Kidney epithelial cell (primary cell): Measurements from ENCODE around the gene RASIP1. TPM values are rescaled to one million over a fixed set of nuclear protein-coding genes. Genes with fewer than 3 reads are reported as not detected.
"Not testable (repeated sequence)": the region's sequence is repeated elsewhere in the genome, so short reads cannot be mapped to it uniquely, and the experiment has no call there.

Experiments used
- DNase-seq: peaks from one replicate; pipeline ENCODE4 v3.0.0-alpha.2; 2010; ENCODE audit warnings: low read depth
- H3K27me3 ChIP-seq: 2 replicates; pipeline ENCODE4 v1.6.0; 2011; ENCODE audit warnings: low read length; ENCODE audit not compliant: control insufficient read depth, insufficient read depth
- H3K36me3 ChIP-seq: 2 replicates; pipeline ENCODE4 v1.5.1; 2011; ENCODE audit warnings: low read length; ENCODE audit not compliant: control insufficient read depth, insufficient read depth
- H3K4me3 ChIP-seq: 2 replicates; pipeline ENCODE4 v1.5.1; 2011; ENCODE audit warnings: low read depth, mild to moderate bottlenecking, control low read depth, low read length
- CTCF ChIP-seq: IDR thresholded peaks from 2 replicates; pipeline ENCODE4 v1.5.1; 2011; ENCODE audit warnings: mild to moderate bottlenecking, moderate library complexity, low read length, control low read depth, inconsistent platforms; ENCODE audit not compliant: insufficient read depth, poor library complexity, severe bottlenecking
- total RNA-seq: library from RNA; depleted of rRNA; stranded (reverse); fragments of >200 nt; gene quantifications from 2 replicates; pipeline ENCODE4 v1.2.3, GENCODE V29; 2015

Gene RASIP1
- total RNA-seq, 1 donor from 2014 or later, result 3.8 TPM

DNA sequence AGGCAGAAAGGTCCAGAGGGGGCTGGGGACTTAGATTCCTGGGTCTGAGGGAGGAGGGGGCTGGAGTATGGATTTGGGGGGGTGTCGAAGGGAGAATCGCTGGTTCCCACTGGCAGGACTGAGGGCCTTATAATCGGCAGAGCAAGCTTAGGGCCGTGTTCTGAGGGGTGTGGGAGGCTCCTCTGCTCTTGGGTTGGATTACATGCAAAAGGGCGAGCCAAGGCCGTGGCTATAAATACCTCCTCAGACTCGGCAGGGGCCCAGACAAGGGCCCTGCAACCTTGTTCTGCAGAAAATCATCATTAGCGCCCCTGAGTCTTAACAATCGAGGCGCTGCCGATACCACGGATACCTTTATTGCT is 20.2 kb downstream of the RASIP1 start:
- H3K27me3 ChIP-seq, result no peaks in the 10 kb centered on the region
- DNase-seq, result no peak
- no peaks in the 10 kb centered on the region for H3K36me3 ChIP-seq
- no peak for TF ChIP-seq CTCF
- H3K4me3 ChIP-seq, result peak overlapping the region; percentile 76

- H3K4me3 ChIP-seq, result peak within 1 kb of the TSS; percentile 76
- no peak for TF ChIP-seq CTCF
- H3K36me3 ChIP-seq, result no peaks in the 10 kb centered on the region
- no peaks in the 10 kb centered on the region for H3K27me3 ChIP-seq
- DNase-seq, result no peak
These were observed 20.9 kb downstream of the RASIP1 start, which contains the start of gene MAMSTR for GRCh38 chr19:48719263-48720171. MAMSTR (minus strand) TSS chr19:48719725; CDS start chr19:48719031, 694 bp downstream.

GRCh38 chr19:48718711-48719231 is 21.6 kb downstream of the RASIP1 start:
- Histone ChIP-seq H3K27me3 (no peaks in the 10 kb centered on the region), H3K36me3 (no peaks in the 10 kb centered on the region), H3K4me3 (no peak overlapping the region)
- DNase-seq, result no peak
- no peak for TF ChIP-seq CTCF

DNA sequence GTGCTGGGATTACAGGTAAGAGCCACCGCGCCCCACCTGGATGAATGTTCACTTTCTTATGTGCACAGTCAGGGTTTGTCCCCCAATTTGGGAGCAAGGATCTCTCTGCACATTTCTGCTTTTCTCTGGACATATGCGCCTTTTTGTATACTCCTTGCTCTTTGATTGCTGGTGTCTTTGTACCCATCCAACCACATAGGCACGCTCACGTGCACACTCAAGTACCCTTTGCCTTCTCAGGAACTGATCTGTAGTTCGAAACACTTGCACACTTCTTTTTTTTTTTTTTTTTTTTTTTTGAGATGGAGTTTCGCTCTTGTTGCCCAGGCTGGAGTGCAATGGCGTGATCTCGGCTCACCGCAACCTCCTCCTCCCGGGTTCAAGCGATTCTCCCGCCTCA is 22.3 kb downstream of the RASIP1 start:
- DNase-seq, H3K27me3 ChIP-seq, H3K36me3 ChIP-seq, H3K4me3 ChIP-seq: not testable (repeated sequence)

DNA sequence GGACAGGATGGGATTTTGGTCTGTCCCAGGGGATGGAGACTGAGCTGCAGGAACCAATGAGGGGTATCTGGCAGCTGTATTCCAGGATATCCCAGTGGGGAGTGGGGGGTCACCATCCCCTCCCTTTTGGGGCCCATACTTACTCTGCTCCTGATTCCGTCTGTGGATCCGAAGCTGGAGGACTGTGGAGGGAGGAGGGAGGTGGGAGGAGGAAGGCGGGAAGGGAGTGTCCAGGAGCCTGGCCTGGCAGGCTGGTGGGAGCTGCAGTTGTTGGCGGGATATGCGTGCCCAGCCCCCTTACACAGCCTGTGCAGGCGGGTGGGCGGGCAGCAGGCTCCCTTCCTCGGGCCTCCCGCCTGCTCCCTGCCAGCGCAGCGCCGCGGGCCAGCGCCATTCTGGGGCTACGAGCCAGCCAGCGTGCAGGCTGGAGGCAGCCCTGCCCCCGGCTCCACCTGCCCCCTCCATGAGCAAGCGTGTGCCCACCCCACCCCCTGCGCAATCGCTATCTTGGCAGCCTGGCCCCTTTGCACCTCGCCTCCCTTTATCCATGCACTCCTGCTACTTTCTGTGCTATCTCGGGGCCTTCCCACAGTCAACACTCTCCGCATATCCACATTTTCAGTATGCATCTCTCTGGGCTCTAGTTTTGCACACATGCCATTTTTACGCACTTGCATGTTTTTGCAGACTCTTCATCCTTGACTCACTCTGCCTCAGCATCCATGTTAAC is 23.7 kb downstream of the RASIP1 start:
- no peak overlapping the region for H3K4me3 ChIP-seq
- TF ChIP-seq CTCF, result no peak
- no peaks in the 10 kb centered on the region for H3K27me3 ChIP-seq
- no peaks in the 10 kb centered on the region for H3K36me3 ChIP-seq
- DNase-seq, result no peak

DNA sequence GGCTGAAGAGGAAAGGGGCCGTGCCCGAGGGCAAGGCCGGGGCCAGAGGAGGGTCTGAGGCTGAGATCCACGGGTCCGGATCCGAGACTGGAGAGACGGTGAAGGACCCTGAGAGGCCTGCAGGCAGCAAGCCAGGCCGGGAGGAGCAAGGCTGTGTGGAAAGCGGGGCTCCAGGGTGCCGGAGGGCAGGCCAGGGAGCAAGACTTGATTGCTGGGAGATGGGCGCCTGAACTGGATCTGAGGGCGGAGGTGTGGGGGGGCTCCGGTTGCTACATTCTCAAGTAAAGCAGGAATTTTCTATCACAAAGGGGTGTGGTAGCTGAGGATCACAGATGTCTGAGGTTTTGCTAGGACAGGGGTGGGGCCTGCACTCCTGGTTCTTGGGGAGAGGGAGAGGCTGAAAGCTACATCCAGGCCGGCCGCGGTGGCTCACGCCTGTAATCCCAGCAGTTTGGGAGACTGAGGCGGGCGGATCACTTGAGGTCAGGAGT is 24.7 kb downstream of the RASIP1 start:
- Histone ChIP-seq H3K36me3 (no peaks in the 10 kb centered on the region), H3K4me3 (no peak overlapping the region), H3K27me3 (no peaks in the 10 kb centered on the region)
- DNase-seq, result no peak
- TF ChIP-seq CTCF, result no peak
